Neural cell (in vitro differentiated cells): ENCODE data around the gene ZFYVE28.

Experiments
- CTCF ChIP-seq: fragments of 450-650 bp; IDR thresholded peaks from 2 replicates; pipeline ENCODE4 v1.5.1; 2014; ENCODE audit warnings: antibody characterized with exemption, mild to moderate bottlenecking, moderate library complexity; ENCODE audit not compliant: poor library complexity, severe bottlenecking
- EZH2 ChIP-seq: fragments of 200-600, 300-800 bp; shearing (Covaris generic), sonication (generic); IDR thresholded peaks from 2 replicates; pipeline ENCODE4 v1.6.1; 2014; ENCODE audit warnings: antibody characterized with exemption, low read length, borderline replicate concordance, mild to moderate bottlenecking; ENCODE audit not compliant: insufficient read depth, poor library complexity, severe bottlenecking

- TF ChIP-seq CTCF (no peak), EZH2 (no peak)
Observed at GRCh38 chr4:2283199-2283711, 135.2 kb downstream of the ZFYVE28 start.
